HG03139 (cell line): Measurements from ENCODE around the gene PLEKHN1.
"Not testable (repeated sequence)": the region's sequence is repeated elsewhere in the genome, so short reads cannot be mapped to it uniquely, and the experiment has no call there.

Experiments
- ATAC-seq: cut with Tn5 transposase; IDR thresholded peaks from one replicate; pipeline ENCODE4 v1.9.1; 2021; ENCODE audit not compliant: unreplicated experiment

The PLEKHN1 gene

DNA sequence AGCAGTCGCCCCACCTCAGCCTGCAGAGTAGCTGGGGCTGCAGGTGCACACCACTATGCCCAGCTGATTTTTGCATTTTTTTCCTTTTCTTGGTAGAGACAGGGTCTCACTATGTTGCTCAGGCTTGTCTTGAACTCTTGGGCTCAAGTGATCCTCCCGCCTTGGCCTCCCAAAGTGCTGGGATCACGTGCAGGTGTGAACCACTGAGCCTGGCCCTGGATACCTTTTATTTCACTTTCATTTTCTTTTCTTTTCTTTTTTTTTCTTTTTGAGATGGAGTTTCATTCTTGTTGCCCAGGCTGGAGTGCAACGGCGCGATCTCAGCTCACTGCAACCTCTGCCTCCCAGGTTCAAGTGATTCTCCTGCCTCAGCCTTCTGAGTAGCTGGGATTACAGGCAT, 25.0 kb downstream of the PLEKHN1 start:
- ATAC-seq: not testable (repeated sequence)

DNA sequence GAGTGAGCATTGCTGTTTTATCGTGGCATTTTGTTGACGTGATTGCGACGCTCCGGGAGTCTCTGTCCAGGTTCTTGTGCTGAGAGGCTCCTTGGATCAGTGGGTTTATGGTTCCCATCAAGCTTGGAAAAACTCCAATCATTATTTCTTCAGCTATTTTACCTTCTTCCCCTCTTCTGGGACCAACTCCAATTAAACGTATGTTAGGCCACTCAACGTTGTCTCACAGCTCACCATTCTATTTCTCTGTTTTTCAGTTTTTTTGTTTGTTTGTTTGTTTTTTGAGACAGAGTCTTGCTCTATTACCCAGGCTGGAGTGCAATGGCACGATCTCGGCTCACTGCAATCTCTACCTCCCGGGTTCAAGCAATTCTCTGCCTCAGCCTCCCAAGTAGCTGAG, 25.6 kb downstream of the PLEKHN1 start:
- ATAC-seq: no peak

GRCh38 chr1:992362-992761, 26.1 kb downstream of the PLEKHN1 start:
- no peak for ATAC-seq

- no peak for ATAC-seq
Observed at GRCh38 chr1:993379-993995, 27.2 kb downstream of the PLEKHN1 start.

- not testable (repeated sequence) for ATAC-seq
Observed at GRCh38 chr1:994546-994945, 28.3 kb downstream of the PLEKHN1 start.

- ATAC-seq: no peak
Observed at GRCh38 chr1:995665-996633, 29.7 kb downstream of the PLEKHN1 start.

- ATAC-seq: no peak
Observed at GRCh38 chr1:996851-997712, 30.8 kb downstream of the PLEKHN1 start.

DNA sequence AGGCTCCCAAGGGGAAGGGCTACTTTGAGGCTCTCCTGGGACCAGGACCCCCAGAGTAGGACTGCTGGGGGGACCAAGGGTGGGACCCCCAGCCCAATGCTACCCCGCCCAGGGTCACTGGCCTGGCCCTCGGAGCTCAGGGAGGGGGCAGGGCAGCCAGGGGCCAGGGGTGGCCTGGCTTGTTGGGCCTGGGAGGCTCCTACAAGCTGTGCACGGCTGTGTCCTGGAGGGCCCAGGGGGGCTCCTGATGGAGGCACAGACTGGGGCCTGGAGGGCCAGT, 31.4 kb downstream of the PLEKHN1 start:
- ATAC-seq: no peak

- no peak for ATAC-seq
Observed at GRCh38 chr1:997993-998744, 31.9 kb downstream of the PLEKHN1 start.

DNA sequence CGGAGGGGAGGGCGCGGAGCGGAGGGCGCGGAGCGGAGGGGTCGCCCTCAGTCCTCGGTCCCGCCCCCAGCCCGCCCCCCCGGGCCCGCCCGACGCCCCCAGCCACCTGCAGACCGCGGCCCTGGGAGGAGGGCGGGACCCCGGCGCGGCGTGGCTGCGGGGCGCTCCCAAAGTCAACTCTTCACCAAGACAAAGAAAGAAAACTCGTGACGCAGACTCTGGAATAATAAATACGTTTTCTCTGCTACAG, 32.4 kb downstream of the PLEKHN1 start:
- no peak for ATAC-seq

- no peak for ATAC-seq
Observed at GRCh38 chr1:998995-999724, 32.9 kb downstream of the PLEKHN1 start.

DNA sequence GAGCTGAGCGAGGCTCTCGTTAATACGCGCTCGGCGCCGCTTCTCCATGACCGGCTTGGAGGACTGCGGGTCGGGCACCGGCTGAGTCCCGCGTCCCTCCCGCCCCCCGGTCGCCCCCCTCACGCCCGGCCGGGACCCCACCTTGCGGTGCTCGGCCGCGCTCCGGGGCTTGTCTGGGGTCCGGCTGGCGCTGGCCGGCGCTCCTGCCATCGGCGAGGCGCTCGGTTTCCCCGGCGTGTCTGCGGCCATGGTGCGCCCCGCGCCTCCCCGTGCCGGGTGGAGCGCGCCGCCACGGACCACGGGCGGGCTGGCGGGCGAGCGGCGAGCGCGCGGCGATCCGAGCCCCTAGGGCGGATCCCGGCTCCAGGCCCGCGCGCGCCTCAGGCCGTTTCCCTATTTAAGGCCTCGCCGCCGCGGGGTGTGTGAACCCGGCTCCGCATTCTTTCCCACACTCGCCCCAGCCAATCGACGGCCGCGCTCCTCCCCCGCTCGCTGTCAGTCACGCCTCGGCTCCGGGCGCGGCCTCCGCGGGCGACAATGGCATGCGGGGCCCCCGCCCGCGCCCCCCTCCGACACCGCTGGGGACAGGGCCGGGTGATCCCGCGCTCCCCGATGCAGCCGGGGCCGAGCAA, 33.6 kb downstream of the PLEKHN1 start, which contains the start of gene HES4:
HES4 (minus strand) TSS at position 373 of the 632 bp plus-strand sequence; CDS start at position 249, 124 bp downstream.
- no peak for ATAC-seq

DNA sequence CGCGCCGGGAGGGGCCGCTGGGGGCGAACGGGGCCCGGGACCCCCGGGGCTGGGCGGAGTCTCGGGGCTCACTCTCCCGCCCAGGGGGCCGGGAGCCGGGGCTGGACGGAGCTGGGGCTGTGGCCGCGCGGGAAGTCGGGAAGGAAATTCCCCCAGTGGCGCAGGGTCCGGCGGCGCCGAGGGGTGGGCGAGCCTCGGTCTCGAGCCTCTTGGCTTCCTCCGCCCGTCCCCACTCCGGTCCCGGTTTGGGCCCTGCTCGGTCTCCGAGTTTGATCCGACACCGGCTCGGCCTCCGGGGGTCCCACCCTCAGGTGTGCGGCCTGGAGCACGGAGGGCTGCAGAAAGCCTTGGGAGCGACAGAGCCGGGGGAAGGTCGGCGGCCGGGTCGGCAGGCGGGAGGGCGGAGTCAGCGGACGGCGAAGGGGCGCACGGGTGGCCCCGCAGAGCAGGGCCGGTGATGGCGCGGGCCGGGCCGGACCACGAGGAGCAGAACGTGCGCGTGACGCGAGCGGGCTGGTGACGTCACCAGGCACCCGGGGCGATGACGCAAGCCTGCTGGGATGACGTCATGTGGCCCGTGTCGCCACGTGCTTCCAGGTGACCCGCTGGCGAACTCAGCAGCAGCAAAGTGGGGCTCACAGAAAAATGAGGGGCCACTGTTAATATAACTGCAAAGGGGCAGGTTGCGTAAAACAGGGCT, 34.2 kb downstream of the PLEKHN1 start:
- ATAC-seq: no peak

GRCh38 chr1:1001057-1001783, 34.9 kb downstream of the PLEKHN1 start:
- ATAC-seq: no peak

- no peak for ATAC-seq
Observed at GRCh38 chr1:1003618-1004419, 37.5 kb downstream of the PLEKHN1 start.

DNA sequence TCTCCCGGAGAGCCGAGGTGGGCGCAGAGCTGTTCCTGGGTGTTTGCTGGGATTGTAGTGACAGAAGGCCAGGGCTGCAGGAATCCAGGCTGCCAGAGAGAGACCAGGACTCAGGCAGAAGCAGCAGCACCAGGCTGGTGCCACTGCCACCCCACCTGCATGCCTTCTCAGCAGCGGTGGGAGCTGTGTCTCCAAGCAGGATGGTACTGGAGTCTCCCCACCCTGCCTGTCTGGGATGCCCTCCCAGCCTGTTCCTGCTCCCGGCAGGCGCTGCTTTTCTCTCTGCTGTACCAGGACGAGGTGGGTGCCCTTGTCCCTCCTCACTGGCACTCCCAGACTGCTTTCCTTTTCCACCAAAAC, 38.1 kb downstream of the PLEKHN1 start:
- ATAC-seq: no peak

- ATAC-seq: no peak
Observed at GRCh38 chr1:1004780-1005697, 38.8 kb downstream of the PLEKHN1 start.
